GM12801 (cell line): ENCODE results near the gene IMP4.

ENCODE experiments used
- TF ChIP-seq, protein P1 (sequence below): IDR thresholded peaks from one replicate; pipeline ENCODE4 v1.5.1; 2011; ENCODE audit warnings: control low read depth; ENCODE audit not compliant: insufficient read length; ENCODE audit errors: extremely low read depth

IMP4 gene

DNA sequence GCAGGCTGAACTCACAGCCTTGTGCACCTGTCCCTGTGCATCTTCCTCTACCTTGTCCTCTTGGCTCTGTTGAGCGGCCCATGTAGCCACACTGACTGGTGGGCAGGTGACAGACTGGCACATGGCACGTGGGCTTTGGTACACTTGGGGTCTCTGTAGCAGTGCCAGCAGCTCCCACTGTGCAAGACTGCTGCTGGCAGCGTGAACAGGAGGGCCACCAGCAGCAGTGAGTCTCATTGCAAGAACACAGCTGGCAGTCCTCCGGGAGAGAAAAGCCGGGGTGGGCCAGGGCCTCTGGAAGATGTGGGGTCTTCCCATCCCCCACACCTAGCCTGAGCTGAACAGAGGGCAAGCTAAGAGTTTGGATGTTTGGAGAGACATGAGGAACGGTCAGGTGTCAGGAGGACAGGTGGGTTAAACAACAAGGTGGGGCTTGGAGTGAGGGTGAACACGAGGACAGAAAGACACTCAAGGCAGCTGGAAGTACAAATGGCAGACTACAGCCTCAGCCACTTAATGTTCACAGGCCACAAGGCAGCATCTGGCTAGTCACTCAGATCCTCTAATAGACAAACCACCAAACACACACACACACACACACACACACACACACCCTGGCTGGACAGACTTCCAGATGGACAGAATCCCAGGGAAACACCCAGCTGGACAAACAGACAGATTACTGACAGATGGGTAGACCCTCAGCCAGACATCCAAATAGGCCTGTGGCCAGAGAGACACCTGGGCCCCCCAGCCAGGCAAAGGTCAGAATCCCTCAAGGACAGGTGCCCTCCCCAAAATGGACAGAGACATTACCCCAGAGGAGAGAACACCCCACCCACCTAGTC lies 10.8 kb downstream of the IMP4 start:
- TF ChIP-seq, protein P1, sequence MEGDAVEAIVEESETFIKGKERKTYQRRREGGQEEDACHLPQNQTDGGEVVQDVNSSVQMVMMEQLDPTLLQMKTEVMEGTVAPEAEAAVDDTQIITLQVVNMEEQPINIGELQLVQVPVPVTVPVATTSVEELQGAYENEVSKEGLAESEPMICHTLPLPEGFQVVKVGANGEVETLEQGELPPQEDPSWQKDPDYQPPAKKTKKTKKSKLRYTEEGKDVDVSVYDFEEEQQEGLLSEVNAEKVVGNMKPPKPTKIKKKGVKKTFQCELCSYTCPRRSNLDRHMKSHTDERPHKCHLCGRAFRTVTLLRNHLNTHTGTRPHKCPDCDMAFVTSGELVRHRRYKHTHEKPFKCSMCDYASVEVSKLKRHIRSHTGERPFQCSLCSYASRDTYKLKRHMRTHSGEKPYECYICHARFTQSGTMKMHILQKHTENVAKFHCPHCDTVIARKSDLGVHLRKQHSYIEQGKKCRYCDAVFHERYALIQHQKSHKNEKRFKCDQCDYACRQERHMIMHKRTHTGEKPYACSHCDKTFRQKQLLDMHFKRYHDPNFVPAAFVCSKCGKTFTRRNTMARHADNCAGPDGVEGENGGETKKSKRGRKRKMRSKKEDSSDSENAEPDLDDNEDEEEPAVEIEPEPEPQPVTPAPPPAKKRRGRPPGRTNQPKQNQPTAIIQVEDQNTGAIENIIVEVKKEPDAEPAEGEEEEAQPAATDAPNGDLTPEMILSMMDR = no peak

GRCh38 chr2:130354139-130354428 lies 11.4 kb downstream of the IMP4 start:
- TF ChIP-seq, protein P1 = no peak

DNA sequence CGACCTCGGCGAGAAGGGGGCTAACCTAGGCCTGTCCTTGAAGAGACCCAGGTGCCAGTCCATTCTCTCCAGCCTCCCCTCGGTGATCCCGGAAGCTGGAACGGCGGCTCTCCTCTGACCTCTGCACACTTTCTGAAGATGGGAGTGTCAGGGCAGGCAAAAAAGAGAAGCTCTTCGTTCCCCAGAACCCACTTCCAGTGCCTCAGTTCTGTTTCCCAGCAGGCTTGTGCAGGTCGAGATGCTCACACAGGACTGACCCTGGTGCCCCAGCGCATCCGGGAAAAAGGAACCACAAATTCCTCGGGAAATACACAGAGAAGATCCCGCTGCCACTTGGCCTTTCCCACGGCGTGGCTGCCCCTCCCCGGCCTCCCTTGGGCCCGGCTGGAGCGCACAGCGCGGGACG lies 12.5 kb downstream of the IMP4 start:
- TF ChIP-seq, protein P1 = no peak

DNA sequence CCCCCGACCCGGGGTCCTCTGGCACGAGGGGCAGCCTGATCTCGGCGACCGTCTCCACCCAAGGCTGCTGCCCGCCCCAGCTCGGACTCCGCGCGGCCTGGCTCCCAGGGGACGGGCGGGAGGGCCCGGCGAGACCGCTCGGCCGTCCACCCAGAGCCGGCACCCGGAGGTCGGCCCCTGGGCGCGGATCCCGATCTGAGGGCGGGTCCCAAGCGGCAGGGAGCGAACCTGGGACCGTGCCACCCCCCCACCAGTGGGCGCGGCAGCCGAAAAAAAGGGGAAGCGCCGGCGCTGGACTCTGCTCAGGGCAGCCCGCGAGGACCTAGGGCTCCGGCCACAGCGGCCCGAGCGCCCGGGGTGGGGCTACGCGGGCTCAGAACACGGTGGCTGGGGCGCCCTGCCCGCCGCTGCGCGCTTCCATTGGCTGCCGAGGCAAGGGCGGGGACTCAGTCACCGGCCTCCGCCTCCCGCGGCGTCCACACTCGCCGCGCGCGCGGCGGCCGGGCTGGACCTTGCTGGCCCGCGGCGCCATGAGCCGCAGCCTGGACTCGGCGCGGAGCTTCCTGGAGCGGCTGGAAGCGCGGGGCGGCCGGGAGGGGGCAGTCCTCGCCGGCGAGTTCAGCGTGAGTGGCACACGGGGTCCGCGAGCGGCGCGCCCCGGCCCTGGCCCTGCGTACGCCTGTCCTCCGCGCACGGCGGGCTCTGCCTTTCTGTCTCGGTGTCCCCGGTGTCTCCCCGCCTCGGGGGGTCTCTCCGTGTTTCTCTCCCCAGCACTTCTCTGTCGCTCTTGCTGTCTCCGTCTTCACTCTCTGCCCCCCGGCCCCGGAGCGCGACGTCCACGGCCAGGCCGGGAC lies 13.1 kb downstream of the IMP4 start, which contains the start of gene PTPN18:
PTPN18 (plus strand) TSS at position 479 of the 854 bp plus-strand sequence; CDS start at position 531, 52 bp downstream.
- TF ChIP-seq, protein P1 = no peak

DNA sequence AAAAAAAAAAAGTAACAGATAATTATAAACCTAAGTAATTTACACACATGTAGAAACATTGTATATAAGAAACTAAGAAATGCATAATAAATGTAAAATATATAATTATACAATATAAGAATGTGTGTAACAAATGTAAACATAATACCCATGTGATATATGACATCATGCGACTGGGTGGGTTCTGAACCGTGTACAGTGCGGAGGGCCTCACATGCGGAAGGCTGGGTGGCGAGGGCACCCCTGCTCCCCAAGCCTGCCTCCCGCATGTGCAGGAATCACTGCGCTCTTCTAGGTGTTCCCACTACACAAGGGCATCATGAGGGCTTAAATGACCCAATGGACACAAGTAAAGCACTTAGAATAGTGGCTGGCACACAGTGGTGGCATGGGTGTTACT lies 15.2 kb downstream of the IMP4 start:
- TF ChIP-seq, protein P1 = no peak

DNA sequence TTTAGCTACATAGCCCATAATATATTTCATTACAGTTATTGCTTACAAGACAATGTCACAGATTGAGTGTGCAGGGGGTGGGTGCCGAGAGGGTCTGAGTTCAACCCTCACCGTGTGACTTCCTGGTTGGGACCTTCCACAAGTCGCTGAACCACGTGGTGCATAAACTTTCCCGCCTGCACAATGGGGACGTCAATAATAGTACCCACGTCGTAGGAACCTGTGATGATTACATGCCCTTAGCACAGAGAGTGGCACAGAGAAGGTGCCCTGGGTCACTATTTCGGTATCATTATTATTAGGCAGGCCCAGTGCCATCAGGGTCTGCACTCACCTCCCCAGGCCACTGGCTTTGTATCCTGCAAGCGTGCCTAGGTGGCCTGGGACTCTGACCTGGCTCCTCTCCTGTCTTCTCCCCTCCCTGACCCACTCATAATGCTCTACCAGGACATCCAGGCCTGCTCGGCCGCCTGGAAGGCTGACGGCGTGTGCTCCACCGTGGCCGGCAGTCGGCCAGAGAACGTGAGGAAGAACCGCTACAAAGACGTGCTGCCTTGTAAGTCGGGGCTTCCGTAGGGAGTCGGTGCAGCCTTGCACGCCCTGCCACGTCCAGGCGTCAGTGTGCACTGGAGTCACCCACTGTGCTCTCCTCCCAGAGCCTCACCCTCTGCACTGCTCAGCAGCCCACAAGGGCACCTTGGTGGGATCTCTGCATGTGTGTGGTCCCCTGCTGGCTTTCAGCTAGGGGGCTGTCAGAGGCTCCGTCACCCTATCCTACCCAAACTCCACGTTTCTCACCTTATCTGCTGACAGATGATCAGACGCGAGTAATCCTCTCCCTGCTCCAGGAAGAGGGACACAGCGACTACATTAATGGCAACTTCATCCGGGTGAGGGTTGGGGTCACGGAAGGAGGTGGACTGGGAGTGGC lies 16.0 kb downstream of the IMP4 start:
- TF ChIP-seq, protein P1 = no peak
